ENCODE data around the gene WDR1. TPM values are rescaled to one million over a fixed set of nuclear protein-coding genes. Genes with fewer than 3 reads are reported as not detected.

Gene WDR1
- total and polyA plus RNA-seq, 2 experiments from 2014 or later, result 413 to 487 TPM

GRCh38 chr4:10117359-10118047 is 904 bp upstream of the WDR1 start:
- DNase-seq, result peak; percentile 39
- no peaks in the 10 kb centered on the region for H3K27me3 ChIP-seq (replicated peaks; ENCODE audit: insufficient read depth)
- TF ChIP-seq EZH2phosphoT487 (IDR thresholded peaks at IDR 0.05; ENCODE audit: insufficient read depth, low read depth) (no peak), EZH2 (IDR thresholded peaks at IDR 0.05; ENCODE audit: insufficient read depth, poor library complexity, severe bottlenecking) (no peak)
- peak overlapping the region; percentile 95 for H3K4me2 ChIP-seq (ENCODE audit: unreplicated experiment)
- 13 to 14% methylated on average over 17 of the region's 17 CpGs for WGBS, 2 experiments (ENCODE audit: low coverage in 1 of 2, low lambda C conversion rate in 2 of 2, missing lambda C conversion rate in 2 of 2)
- 0 out of 2 replicates have a peak, but pooled peaks cover 3% of the 10 kb centered on the region for H4K20me1 ChIP-seq (ENCODE audit: insufficient read depth)
- H3K27ac ChIP-seq, result peak overlapping the region; percentile 88
- in situ Hi-C loops (cut with MboI), result no loop called here
- peak overlapping the region; percentile 93 for H3K9ac ChIP-seq
- H3K4me1 ChIP-seq (ENCODE audit: insufficient read depth), result peaks cover 32% of the 10 kb centered on the region
- H3K36me3 ChIP-seq (ENCODE audit: low read depth), result peaks cover 26% of the 10 kb centered on the region
- H3K4me3 ChIP-seq, result peak overlapping the region; percentile 75
- peak overlapping the region; percentile 56 for H2AFZ ChIP-seq
- peaks cover 46% of the 10 kb centered on the region for H3F3A ChIP-seq (ENCODE audit: insufficient read depth)
- H3K79me2 ChIP-seq (ENCODE audit: insufficient read depth), result peaks cover 37% of the 10 kb centered on the region
- H3K9me2 ChIP-seq (ENCODE audit: insufficient read depth), result no peaks in the 10 kb centered on the region
- H3K9me3 ChIP-seq (ENCODE audit: low read depth), result no peaks in the 10 kb centered on the region

GRCh38 chr4:10115797-10116568 is 616 bp downstream of the WDR1 start:
- no peak for TF ChIP-seq EZH2phosphoT487 (IDR thresholded peaks at IDR 0.05; ENCODE audit: insufficient read depth, low read depth)
- no peak for TF ChIP-seq EZH2 (IDR thresholded peaks at IDR 0.05; ENCODE audit: insufficient read depth, poor library complexity, severe bottlenecking)
- H3K27me3 ChIP-seq (replicated peaks; ENCODE audit: insufficient read depth), result no peaks in the 10 kb centered on the region
- H2AFZ ChIP-seq, result no peak overlapping the region
- H3K9ac ChIP-seq, result peak overlapping the region; percentile 76
- no peaks in the 10 kb centered on the region for H3K9me2 ChIP-seq (ENCODE audit: insufficient read depth)
- 0 out of 2 replicates have a peak, but pooled peaks cover 3% of the 10 kb centered on the region for H4K20me1 ChIP-seq (ENCODE audit: insufficient read depth)
- peaks cover 43% of the 10 kb centered on the region for H3K4me1 ChIP-seq (ENCODE audit: insufficient read depth)
- 4% methylated on average over 40 to 55 of the region's 70 CpGs for whole genome bisulfite sequencing, 2 experiments (ENCODE audit: low coverage in 1 of 2, low lambda C conversion rate in 2 of 2, missing lambda C conversion rate in 2 of 2)
- peaks cover 52% of the 10 kb centered on the region for H3K79me2 ChIP-seq (ENCODE audit: insufficient read depth)
- H3K4me3 ChIP-seq, result peak overlapping the region; percentile 79
- in situ Hi-C loops (cut with MboI), result no loop called here
- no peaks in the 10 kb centered on the region for H3K9me3 ChIP-seq (ENCODE audit: low read depth)
- peaks cover 37% of the 10 kb centered on the region for H3K36me3 ChIP-seq (ENCODE audit: low read depth)
- H3F3A ChIP-seq (ENCODE audit: insufficient read depth), result peaks cover 59% of the 10 kb centered on the region
- peak; percentile 57 for DNase-seq
- peak overlapping the region; percentile 86 for H3K4me2 ChIP-seq (ENCODE audit: unreplicated experiment)
- peak overlapping the region; percentile 69 for H3K27ac ChIP-seq

- Histone ChIP-seq H3K9me2 (ENCODE audit: insufficient read depth) (no peaks in the 10 kb centered on the region), H3K27me3 (replicated peaks; ENCODE audit: insufficient read depth) (no peaks in the 10 kb centered on the region), H3K9me3 (ENCODE audit: low read depth) (no peaks in the 10 kb centered on the region), H3F3A (ENCODE audit: insufficient read depth) (peaks cover 66% of the 10 kb centered on the region), H3K36me3 (ENCODE audit: low read depth) (peaks cover 42% of the 10 kb centered on the region), H4K20me1 (ENCODE audit: insufficient read depth) (0 out of 2 replicates have a peak, but pooled peaks cover 3% of the 10 kb centered on the region), H2AFZ (no peak overlapping the region), H3K79me2 (ENCODE audit: insufficient read depth) (peaks cover 58% of the 10 kb centered on the region), H3K4me3 (peak overlapping the region; percentile 79), H3K4me1 (ENCODE audit: insufficient read depth) (peaks cover 43% of the 10 kb centered on the region), H3K9ac (peak overlapping the region; percentile 76), H3K27ac (peak overlapping the region; percentile 69), H3K4me2 (ENCODE audit: unreplicated experiment) (peak overlapping the region; percentile 86)
- WGBS, 2 experiments (ENCODE audit: low coverage in 1 of 2, low lambda C conversion rate in 2 of 2, missing lambda C conversion rate in 2 of 2), result 19 to 21% methylated on average over 15 of the region's 15 CpGs
- DNase-seq, result peak; percentile 85
- TF ChIP-seq EZH2 (IDR thresholded peaks at IDR 0.05; ENCODE audit: insufficient read depth, poor library complexity, severe bottlenecking) (no peak), EZH2phosphoT487 (IDR thresholded peaks at IDR 0.05; ENCODE audit: insufficient read depth, low read depth) (no peak)
- in situ Hi-C loops (cut with MboI), result no loop called here
These were observed 1.3 kb downstream of the WDR1 start for GRCh38 chr4:10115271-10115796.

GRCh38 chr4:10114607-10115006 is 2.0 kb downstream of the WDR1 start:
- in situ Hi-C loops (cut with MboI), result no loop called here
- Histone ChIP-seq H3K27ac (peak overlapping the region; percentile 69), H3F3A (ENCODE audit: insufficient read depth) (peaks cover 72% of the 10 kb centered on the region), H3K9me2 (ENCODE audit: insufficient read depth) (no peaks in the 10 kb centered on the region), H4K20me1 (ENCODE audit: insufficient read depth) (0 out of 2 replicates have a peak, but pooled peaks cover 3% of the 10 kb centered on the region), H2AFZ (no peak overlapping the region), H3K27me3 (replicated peaks; ENCODE audit: insufficient read depth) (no peaks in the 10 kb centered on the region), H3K4me1 (ENCODE audit: insufficient read depth) (peaks cover 45% of the 10 kb centered on the region), H3K36me3 (ENCODE audit: low read depth) (peaks cover 43% of the 10 kb centered on the region), H3K9ac (peak overlapping the region; percentile 76), H3K9me3 (ENCODE audit: low read depth) (no peaks in the 10 kb centered on the region), H3K4me2 (ENCODE audit: unreplicated experiment) (peak overlapping the region; percentile 86), H3K4me3 (peak overlapping the region; percentile 79), H3K79me2 (ENCODE audit: insufficient read depth) (peaks cover 66% of the 10 kb centered on the region)
- DNase-seq, result no peak
- TF ChIP-seq EZH2 (IDR thresholded peaks at IDR 0.05; ENCODE audit: insufficient read depth, poor library complexity, severe bottlenecking), result no peak
- no peak for TF ChIP-seq EZH2phosphoT487 (IDR thresholded peaks at IDR 0.05; ENCODE audit: insufficient read depth, low read depth)
- 70 to 80% methylated on average over 7 of the region's 7 CpGs for WGBS, 2 experiments (ENCODE audit: low coverage in 1 of 2, low lambda C conversion rate in 2 of 2, missing lambda C conversion rate in 2 of 2)

Measured in GM23248 (cell line).